Measurements from ENCODE around the gene MAEA.
"Not testable (repeated sequence)": the region's sequence is repeated elsewhere in the genome, so short reads cannot be mapped to it uniquely, and the experiment has no call there.

The MAEA gene

GRCh38 chr4:1323635-1324442 lies 34.1 kb downstream of the MAEA start:
- H3K36me3 ChIP-seq, result peaks cover 55% of the 10 kb centered on the region

DNA sequence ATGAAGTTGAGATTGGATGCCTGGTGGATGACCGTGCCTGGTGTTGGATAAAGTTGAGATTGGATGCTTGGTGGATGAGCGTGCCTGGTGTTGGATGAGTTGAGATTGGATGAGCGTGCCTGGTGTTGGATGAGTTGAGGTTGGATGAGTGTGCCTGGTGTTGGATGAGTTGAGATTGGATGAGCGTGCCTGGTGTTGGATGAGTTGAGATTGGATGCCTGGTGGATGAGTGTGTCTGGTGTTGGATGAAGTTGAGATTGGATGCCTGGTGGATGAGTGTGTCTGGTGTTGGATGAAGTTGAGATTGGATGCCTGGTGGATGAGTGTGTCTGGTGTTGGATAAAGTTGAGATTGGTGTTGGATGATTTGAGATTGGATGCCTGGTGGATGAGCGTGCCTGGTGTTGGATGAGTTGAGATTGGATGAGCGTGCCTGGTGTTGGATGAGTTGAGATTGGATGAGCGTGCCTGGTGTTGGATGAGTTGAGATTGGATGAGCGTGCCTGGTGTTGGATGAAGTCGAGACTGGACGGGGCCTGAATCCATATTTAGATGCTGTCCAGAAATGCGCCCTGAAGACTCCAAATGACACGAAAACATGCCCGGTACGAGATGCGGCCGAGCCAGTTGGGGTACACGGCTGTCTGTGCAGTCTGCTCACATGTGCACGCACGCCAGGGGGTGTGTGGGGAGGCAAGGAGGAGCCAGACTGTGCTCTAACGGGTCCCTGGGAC lies 34.9 kb downstream of the MAEA start:
- H3K27me3 ChIP-seq (ENCODE audit: insufficient read depth, low read depth, severe bottlenecking); H3K9me3 ChIP-seq (ENCODE audit: severe bottlenecking); DNase-seq; H3K27ac ChIP-seq; H3K4me3 ChIP-seq (ENCODE audit: low read depth, low read length): not testable (repeated sequence)
- H3K36me3 ChIP-seq, result peaks cover 56% of the 10 kb centered on the region

More at GRCh38 chr4:1323635-1324442, 34.1 kb downstream of the MAEA start:
- Histone ChIP-seq H3K27me3 (ENCODE audit: insufficient read depth, low read depth, severe bottlenecking) (no peaks in the 10 kb centered on the region), H3K27ac (no peak overlapping the region), H3K9me3 (ENCODE audit: severe bottlenecking) (no peaks in the 10 kb centered on the region), H3K4me3 (ENCODE audit: low read depth, low read length) (no peak overlapping the region)
- no peak for TF ChIP-seq CTCF (IDR thresholded peaks at IDR 0.05; ENCODE audit: low read depth, low read length)
- no peak for DNase-seq

- no peak for TF ChIP-seq CTCF (IDR thresholded peaks at IDR 0.05; ENCODE audit: low read depth, low read length)
- H3K27ac ChIP-seq, result no peak overlapping the region
- no peak overlapping the region for H3K4me3 ChIP-seq (ENCODE audit: low read depth, low read length)
- no peak for DNase-seq
- H3K36me3 ChIP-seq, result peaks cover 61% of the 10 kb centered on the region
- H3K9me3 ChIP-seq (ENCODE audit: severe bottlenecking), result no peaks in the 10 kb centered on the region
- H3K27me3 ChIP-seq (ENCODE audit: insufficient read depth, low read depth, severe bottlenecking), result no peaks in the 10 kb centered on the region
Observed at GRCh38 chr4:1325176-1325480, 35.4 kb downstream of the MAEA start.

DNA sequence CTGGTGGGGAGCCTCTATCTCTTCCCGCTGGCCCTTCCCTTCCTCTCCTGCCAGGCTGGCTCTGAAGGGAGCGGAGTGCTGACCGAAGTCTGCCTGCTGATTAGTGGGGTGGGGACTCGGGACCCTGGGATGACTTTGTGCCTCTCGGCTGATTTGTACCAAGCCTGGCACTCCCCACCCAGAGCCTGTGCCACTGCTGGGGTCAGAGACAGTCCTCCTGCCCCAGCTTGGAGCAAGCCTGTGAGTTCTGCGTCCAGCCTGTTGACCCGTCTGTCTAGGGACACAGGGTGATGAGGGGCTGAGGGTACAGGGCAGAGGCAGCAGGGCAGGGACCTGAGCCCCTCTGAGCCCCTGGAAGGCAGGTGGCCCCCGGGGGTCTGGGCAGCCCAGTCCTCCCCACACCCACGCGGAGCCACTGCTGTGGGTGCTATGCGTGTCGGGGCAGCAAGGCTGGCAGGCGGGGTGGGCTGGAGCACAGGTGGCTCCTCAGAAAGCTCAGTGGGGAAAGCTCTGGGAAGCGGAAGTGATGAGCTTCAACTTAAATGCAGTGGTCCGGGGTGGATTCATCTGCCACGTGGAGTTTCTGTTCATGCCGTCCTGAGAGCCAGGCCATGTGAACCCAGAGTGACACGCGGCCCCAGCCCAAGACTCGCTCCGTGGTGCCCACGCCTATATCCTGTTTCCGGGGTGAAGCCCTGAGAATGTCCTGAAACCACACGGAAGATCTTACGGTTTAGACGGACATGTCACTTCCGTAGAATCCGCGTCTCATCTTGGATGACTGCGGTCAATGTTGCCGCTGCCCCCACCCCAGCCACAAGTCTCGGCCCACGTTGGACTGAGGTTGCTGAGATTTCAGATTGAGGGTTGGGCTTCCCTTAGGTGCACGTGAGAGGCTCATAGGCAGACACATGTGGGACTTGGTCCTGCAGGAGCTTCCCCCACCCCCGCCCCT lies 36.3 kb downstream of the MAEA start:
- Histone ChIP-seq H3K9me3 (ENCODE audit: severe bottlenecking) (no peaks in the 10 kb centered on the region), H3K36me3 (peaks cover 67% of the 10 kb centered on the region), H3K27ac (no peak overlapping the region), H3K4me3 (ENCODE audit: low read depth, low read length) (no peak overlapping the region), H3K27me3 (ENCODE audit: insufficient read depth, low read depth, severe bottlenecking) (no peaks in the 10 kb centered on the region)
- no peak for TF ChIP-seq CTCF (IDR thresholded peaks at IDR 0.05; ENCODE audit: low read depth, low read length)
- no peak for DNase-seq

DNA sequence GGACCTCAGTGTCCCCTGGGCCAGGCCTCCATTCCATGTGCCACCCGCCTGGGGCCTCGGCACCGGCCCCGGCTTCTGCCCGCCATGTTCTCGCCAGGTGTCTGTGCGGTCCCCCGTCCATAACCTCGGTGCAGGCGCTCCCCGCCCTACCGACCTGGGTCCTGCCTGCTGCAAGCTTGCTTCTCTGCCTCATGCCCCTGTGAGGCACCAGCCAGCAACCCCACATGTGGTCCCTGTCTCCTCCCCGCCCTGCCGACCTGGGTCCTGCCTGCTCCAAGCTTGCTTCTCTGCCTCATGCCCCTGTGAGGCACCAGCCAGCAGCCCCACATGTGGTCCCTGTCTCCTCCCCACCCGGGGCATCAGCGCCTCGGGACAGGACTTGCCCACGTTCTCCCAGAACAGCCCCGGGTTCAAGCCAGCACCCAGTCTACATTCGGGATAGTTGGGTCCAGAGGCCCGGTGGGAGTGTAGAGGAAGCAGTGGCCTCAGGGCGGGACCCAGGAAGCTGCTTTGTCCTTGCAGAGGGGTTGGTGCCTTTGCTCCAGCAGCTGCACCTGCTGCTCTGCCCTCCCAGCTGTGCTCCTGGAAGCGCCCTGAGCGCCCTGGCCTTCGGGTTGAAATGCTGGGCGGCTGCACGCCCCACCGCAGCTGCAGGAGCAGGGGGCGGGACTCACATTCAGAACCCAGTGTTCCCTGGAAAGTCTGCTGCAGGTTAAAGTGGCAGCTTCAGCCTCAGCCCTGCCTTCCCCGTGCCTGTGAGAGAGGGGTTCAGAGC lies 37.2 kb downstream of the MAEA start:
- H3K36me3 ChIP-seq, result peaks cover 70% of the 10 kb centered on the region
- H3K9me3 ChIP-seq (ENCODE audit: severe bottlenecking), result no peaks in the 10 kb centered on the region
- no peak for DNase-seq
- H3K27me3 ChIP-seq (ENCODE audit: insufficient read depth, low read depth, severe bottlenecking), result no peaks in the 10 kb centered on the region
- TF ChIP-seq CTCF (IDR thresholded peaks at IDR 0.05; ENCODE audit: low read depth, low read length), result no peak
- no peak overlapping the region for H3K4me3 ChIP-seq (ENCODE audit: low read depth, low read length)
- H3K27ac ChIP-seq, result no peak overlapping the region

Measured in WERI-Rb-1 (cell line).